ENCODE data around the gene SV2B. TPM values are rescaled to one million over a fixed set of nuclear protein-coding genes. Genes with fewer than 3 reads are reported as not detected.

SV2B gene
- polyA plus RNA-seq, 1 donor (not counting 4 experiments of a cell fraction or from before 2014, with no cell fraction given), result 0.04 TPM

DNA sequence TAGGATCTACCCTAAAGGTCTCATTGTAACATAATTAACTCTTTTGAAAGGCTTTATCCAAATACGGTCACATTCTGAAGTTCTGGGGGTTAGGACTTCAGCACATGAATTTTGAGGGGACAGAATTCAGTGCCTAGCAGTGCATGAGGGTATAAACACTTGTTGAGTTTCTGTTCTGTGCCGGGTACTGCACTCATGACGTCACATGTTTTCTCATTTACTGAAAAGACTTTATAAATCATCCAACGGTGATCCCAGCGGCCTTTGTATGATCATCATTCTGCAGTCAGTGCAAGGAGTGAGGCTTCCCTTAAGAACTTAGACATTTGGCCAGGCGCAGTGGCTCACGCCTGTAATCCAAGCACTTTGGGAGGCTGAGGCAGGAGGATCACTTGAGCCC is 25.1 kb downstream of the SV2B start:
- no peak for FAIRE-seq
- no peak overlapping the region for H3K4me3 ChIP-seq (ENCODE audit: control insufficient read depth in 2 of 3, extremely low read depth in 1 of 3, insufficient read depth in 2 of 3, low read depth in 1 of 3, low read length in 3 of 3)

DNA sequence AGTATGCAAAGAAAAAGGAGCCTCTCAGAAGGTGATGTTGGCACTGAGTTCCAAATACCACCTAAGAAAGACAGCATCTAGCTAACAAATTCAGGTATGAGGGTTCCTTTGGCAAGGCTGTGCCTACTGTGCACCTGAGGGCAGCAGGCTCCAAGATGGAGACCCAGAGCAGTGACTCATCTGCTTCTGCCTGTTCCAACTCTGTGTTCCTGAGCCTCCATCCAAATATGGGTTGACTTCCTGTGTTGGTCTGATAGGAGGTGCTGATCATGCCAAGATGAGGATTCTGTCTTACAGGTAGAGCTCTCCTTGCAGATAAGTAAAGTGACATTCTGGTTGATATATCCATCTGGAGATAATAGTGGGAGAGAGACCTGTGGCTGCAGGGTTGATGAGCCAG is 26.0 kb downstream of the SV2B start:
- no peak overlapping the region for H3K9ac ChIP-seq (ENCODE audit: control insufficient read depth, extremely low read depth, insufficient read depth, low read length)
- dilution Hi-C loops (cut with MboI; ENCODE audit: extremely low pct_ligation_motif_present, low sequenced_read_pairs), result no loop called here
- no peaks in the 10 kb centered on the region for H4K20me1 ChIP-seq (ENCODE audit: control insufficient read depth, extremely low read depth, insufficient read depth, low read length)
- no peaks in the 10 kb centered on the region for H3K79me2 ChIP-seq (ENCODE audit: control insufficient read depth, insufficient read depth, low read length)
- H2AFZ ChIP-seq (ENCODE audit: control insufficient read depth, low read length), result no peak overlapping the region
- no peaks in the 10 kb centered on the region for H3K4me1 ChIP-seq (ENCODE audit: control insufficient read depth, extremely low read depth, insufficient read depth, low read length)
- H3K27me3 ChIP-seq (ENCODE audit: control insufficient read depth, extremely low read depth, insufficient read depth, low read length), result no peaks in the 10 kb centered on the region
- no peak for TF ChIP-seq EZH2 (IDR thresholded peaks at IDR 0.05; ENCODE audit: low read length)
- no peak for TF ChIP-seq CTCF (optimal IDR thresholded peaks at IDR 0.05 in 1 of 3, IDR thresholded peaks at IDR 0.05 in 1 of 3, conservative IDR thresholded peaks at IDR 0.05 in 1 of 3; ENCODE audit: extremely low read depth in 1 of 3, insufficient read depth in 2 of 3, low read length in 3 of 3)
- no peak overlapping the region for H3K4me2 ChIP-seq (ENCODE audit: control insufficient read depth, extremely low read depth, insufficient read depth, low read depth, low read length)
- no peaks in the 10 kb centered on the region for H3K36me3 ChIP-seq (ENCODE audit: control insufficient read depth in 2 of 2, extremely low read depth in 1 of 2, insufficient read depth in 2 of 2, low read length in 2 of 2)
- no peak for DNase-seq (ENCODE audit: low read depth, low spot score)
- H3K4me3 ChIP-seq (ENCODE audit: control insufficient read depth in 2 of 3, extremely low read depth in 1 of 3, insufficient read depth in 2 of 3, low read depth in 1 of 3, low read length in 3 of 3), result no peak overlapping the region
- H3K9me1 ChIP-seq (ENCODE audit: control insufficient read depth, extremely low read depth, insufficient read depth, low read length), result no peaks in the 10 kb centered on the region
- peak; percentile 5 for FAIRE-seq
- H3K9me3 ChIP-seq (ENCODE audit: control insufficient read depth, low read depth, low read length), result no peaks in the 10 kb centered on the region
- no peak overlapping the region for H3K27ac ChIP-seq (ENCODE audit: control insufficient read depth, insufficient read depth, low read length)

More for the DNA sequence above, 25.1 kb downstream of the SV2B start:
- Histone ChIP-seq H3K9me1 (ENCODE audit: control insufficient read depth, extremely low read depth, insufficient read depth, low read length) (no peaks in the 10 kb centered on the region), H3K27me3 (ENCODE audit: control insufficient read depth, extremely low read depth, insufficient read depth, low read length) (no peaks in the 10 kb centered on the region), H3K27ac (ENCODE audit: control insufficient read depth, insufficient read depth, low read length) (no peak overlapping the region), H3K9ac (ENCODE audit: control insufficient read depth, extremely low read depth, insufficient read depth, low read length) (no peak overlapping the region), H3K4me1 (ENCODE audit: control insufficient read depth, extremely low read depth, insufficient read depth, low read length) (no peaks in the 10 kb centered on the region), H2AFZ (ENCODE audit: control insufficient read depth, low read length) (no peak overlapping the region), H3K79me2 (ENCODE audit: control insufficient read depth, insufficient read depth, low read length) (no peaks in the 10 kb centered on the region), H3K9me3 (ENCODE audit: control insufficient read depth, low read depth, low read length) (no peaks in the 10 kb centered on the region), H3K36me3 (ENCODE audit: control insufficient read depth in 2 of 2, extremely low read depth in 1 of 2, insufficient read depth in 2 of 2, low read length in 2 of 2) (no peaks in the 10 kb centered on the region), H4K20me1 (ENCODE audit: control insufficient read depth, extremely low read depth, insufficient read depth, low read length) (no peaks in the 10 kb centered on the region), H3K4me2 (ENCODE audit: control insufficient read depth, extremely low read depth, insufficient read depth, low read depth, low read length) (no peak overlapping the region)
- no peak for DNase-seq (ENCODE audit: low read depth, low spot score)
- dilution Hi-C loops (cut with MboI; ENCODE audit: extremely low pct_ligation_motif_present, low sequenced_read_pairs), result no loop called here
- TF ChIP-seq CTCF (optimal IDR thresholded peaks at IDR 0.05 in 1 of 3, IDR thresholded peaks at IDR 0.05 in 1 of 3, conservative IDR thresholded peaks at IDR 0.05 in 1 of 3; ENCODE audit: extremely low read depth in 1 of 3, insufficient read depth in 2 of 3, low read length in 3 of 3) (no peak), EZH2 (IDR thresholded peaks at IDR 0.05; ENCODE audit: low read length) (no peak)
